Inflammatory macrophage treated with lipopolysaccharide for 1 hour (primary cell): ENCODE results near the gene CAMSAP1.

ENCODE experiments used
- DNase-seq, 2 donors: peaks; one replicate each; pipeline ENCODE4 v3.0.0-alpha.2; 2020 to 2022

CAMSAP1 gene

DNA sequence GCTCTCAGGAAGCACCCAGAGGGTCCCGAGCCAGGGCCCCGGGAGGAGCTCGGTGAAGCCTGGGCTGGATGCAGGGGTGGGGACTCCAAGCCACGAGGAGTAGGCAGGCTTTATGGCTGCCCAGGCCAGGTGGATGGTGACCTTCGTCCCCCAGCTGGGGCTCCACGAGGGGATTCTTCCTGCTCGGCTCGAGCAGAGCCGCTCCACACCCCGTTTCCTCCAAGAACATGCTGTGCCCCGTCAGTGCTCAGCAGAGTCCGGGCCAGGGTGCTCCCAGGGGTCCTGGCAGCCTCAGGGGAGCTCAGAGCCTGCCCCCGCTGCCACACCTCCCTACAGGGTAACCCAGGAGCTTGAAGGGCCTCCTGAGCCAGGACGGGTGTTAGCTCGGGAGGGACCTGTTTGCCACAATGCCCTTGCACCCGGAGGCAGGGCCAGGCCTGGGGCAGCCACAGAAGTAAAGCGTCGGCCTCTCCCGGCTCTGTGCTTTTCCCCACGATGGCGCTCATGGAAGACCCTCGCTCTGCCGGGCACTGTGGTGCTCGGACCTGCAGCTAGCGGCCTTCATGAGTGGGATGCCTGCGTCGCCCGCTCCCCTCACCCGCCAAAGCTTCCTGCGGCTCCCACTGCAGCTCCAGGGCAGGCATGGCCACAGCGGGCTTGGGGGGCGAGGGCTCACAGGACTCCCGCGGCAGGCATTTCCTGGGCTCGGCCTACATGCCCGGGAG is 118.6 kb downstream of the CAMSAP1 start:
- DNase-seq, result no peak

DNA sequence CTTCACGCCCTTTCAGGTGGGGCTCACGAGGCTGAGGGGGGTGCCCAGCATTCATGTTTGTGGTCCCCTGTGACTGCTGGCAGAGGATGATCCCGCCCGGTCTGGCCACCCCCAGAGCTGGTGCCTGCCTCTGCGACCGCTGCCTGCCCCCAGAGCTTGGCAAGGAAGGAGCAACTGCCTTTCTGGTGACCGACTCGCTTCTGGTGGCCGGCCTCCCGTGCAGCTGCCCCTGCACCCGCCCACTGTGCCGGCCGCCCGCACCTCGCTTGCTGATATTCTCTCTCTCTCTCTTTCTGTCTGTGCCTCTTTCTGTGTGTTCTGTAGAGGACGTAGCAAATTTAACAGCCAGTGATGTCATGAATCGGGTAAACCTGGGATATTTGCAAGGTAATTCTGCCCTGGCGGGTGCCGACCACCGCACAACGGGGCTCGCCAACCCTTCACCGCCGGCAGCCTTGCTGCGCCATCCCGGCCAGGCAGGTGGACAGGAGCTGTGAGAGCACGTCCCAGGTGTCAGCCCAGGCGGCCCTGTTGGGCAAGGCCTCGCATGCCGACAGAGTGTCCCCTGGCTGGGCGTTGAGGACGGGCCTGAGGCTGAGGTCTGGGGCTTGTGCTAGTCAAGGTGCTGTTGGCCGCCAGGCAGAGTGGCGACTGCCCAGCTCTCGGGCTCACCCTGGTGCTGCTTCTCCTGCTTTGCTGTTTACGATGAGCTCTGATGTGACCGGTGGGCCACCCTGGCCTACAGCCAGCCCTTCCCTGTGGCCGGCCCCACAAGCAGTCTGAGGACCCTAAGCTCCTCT is 119.4 kb downstream of the CAMSAP1 start:
- DNase-seq, result no peak

DNA sequence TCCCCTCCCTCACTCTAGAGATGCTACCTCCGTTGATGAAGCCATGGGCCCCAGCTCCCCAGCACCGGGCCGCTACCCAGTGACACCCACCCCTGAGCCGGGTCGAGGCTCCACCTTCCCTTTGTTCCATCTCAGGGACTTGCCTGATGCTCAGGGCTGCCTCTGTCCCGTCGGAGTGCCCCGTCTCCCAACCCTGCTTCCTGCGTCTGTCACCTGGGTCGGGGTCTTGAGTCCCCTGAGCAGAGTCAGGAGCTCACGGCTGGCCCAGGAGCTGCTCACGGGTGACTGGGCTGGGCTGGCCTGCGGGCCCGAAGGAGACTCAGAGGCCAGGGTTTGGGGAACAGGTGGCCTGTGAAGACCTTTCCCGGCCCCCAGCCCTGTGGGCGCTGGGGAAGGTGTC is 120.0 kb downstream of the CAMSAP1 start:
- DNase-seq, result no peak

DNA sequence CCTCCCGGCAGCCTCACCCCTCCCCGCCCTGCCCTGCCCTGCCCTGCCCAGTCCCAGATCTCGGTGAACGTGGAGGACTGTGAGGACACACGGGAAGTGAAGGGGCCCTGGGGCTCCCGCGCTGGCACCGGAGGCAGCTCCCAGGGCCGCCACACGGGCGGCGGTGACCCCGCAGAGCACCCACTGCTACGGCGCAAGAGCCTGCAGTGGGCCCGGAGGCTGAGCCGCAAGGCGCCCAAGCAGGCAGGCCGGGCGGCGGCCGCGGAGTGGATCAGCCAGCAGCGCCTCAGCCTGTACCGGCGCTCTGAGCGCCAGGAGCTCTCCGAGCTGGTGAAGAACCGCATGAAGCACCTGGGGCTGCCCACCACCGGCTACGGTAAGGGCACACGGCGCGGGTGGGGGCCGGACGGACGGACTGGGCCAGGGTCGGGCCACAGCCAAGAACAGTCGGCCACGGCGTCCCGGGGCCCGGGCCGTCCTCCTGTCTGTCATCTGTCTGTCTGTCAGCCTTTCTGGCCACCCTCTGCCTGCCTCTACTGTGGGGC is 121.1 kb downstream of the CAMSAP1 start:
- no peak for DNase-seq

DNA sequence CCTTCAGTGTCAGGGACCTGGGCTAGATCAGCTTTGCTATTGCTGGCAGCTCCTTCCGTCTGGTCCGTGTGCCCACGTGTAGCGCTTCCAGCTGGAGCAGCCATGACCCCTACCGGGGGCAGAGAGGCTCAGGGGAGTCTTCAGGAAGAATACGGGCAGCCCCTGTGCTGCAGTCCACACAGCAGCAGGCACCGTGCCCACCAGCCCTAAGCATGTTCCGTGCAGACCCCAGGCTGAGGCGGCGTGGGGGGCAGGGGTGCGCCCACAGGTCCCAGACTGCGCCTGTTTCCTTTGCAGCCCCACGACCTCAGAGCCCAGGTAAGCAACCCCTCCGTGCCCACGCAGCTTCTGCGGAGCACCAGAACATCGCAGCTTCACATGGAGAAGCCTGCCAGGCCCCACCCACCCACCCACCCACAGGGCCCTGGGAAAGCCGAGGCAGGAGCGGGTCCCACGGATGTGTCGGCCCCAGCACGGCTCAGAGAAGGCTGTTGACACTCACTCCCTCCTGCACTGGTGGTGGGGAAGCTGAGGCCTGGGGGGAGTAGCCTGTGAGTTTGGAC is 122.3 kb downstream of the CAMSAP1 start:
- no peak for DNase-seq

DNA sequence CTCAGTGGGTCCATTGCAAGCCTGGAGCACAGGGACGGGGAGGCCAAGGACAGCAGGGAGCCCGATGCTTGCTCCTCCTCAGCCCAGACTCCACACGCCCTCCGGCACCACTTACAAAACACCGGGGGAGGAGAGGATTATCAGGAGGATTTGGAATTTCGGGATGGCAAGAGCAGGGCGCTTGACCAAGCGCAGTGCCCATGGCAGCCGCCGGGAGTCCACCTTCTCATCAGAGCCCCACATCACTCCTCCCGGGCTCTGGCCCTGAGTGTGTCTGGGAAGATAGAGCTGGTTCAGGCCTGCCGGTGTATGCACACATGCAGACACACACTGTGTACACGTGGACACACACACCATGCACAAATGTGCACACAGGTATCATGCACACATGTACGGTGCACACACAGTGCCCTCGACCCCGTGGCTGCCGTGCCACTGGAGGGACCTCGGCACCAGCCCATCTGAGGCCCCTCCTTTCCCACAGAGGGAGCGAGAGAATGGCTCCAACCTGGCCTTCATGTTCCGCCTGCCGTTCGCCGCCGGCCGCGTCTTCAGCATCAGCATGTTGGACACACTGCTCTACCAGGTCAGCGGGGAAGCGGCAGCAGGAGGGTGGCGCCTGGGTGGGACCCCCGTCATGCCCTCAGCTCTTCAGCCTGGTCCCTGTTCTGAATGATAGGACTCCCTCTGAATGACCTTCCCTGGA is 123.7 kb downstream of the CAMSAP1 start:
- no peak for DNase-seq

DNA sequence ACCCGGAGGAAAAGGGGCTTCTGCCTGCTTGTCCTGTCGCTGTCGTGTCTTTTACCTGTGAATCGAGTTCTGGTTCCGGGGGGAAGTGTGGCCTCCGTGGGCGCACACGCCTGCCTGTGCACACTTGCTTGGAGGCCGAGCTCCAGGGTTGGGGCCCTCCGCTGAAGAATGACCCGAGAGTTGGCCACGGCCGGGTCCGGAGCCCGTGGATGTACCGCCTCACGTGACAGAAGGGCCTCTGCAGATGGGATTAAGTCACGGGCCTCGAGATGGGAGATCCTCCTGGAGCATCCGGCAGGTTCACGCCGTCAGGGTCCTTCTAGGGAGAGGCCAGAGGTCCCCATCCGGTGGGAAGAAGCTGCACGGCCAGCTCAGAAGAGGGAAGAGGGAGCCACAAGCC is 124.4 kb downstream of the CAMSAP1 start:
- no peak for DNase-seq

DNA sequence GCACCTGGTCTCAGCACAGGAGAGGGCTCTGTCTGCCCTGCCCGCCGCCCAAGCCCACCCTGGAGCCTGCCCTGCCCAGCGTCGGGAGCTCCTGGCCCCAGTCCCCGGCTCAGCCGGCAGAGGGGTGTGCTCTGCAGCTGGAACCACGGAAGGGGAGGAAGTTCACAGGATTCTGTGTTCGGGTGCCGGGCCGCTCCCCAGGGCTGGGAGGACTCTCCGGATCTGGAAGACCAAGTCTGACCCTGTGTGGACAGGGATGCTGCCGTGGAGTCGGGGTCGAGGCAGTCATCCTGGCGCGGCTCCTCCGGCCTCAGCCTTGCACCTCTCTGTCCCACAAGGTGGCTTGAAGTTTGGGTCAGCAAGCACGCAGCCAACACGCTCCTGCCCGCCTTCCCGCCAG is 126.7 kb downstream of the CAMSAP1 start:
- no peak for DNase-seq

DNA sequence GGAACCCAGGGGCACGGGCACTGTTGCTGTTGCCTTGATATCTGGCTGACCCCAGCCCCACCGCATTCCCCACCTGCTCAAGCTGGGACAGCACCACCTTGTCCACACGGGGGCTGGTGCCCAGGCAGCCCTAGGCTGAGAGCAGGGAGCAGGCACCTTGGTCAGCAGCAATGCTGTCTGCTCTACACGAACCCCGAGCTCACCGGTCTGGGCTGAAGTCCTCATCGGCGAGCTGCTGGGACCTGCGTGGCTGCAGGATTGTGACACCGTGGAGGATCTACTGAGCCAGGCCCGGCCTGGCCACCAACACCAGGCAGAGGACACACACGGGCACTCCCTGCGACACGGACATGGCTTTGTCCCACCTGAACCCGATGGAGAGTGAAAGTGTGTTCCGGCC is 127.3 kb downstream of the CAMSAP1 start:
- DNase-seq, result no peak

DNA sequence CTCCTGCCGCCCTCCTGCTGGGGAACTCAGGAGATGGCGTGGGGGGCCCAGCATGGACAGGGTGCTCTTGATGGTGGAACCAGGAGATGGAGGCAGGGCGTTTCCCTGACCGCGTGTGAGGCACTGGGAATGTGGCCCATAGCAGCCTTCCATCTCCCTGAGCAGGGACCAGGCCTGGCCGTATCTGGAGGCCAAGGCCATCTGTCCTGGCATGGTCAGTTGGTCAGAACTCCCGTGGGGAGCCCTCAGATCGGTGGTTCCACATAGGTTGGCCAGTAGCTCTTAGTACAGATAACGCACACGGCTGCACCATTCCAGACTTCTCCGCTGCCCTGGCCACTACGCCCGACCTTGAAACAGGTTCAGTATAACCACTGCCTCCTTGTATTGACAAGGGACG is 127.8 kb downstream of the CAMSAP1 start:
- DNase-seq, result no peak

DNA sequence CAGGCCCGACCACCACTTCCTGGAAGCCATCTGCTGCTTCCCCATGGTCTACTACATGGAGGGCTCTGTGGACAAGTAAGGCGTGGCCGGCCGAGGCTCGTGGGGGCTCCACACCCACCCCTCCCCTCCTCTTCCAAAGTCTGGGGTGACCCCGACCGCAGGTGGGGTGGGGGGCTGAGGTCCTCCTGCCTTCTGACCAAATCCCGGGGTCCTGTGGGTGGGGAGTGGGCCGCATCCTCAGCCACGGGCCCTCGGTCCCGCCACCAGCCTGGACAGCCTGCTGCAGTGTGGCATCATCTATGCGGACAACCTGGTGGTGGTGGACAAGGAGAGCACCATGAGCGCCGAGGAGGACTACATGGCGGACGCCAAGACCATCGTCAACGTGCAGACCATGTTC is 128.9 kb downstream of the CAMSAP1 start:
- no peak for DNase-seq

DNA sequence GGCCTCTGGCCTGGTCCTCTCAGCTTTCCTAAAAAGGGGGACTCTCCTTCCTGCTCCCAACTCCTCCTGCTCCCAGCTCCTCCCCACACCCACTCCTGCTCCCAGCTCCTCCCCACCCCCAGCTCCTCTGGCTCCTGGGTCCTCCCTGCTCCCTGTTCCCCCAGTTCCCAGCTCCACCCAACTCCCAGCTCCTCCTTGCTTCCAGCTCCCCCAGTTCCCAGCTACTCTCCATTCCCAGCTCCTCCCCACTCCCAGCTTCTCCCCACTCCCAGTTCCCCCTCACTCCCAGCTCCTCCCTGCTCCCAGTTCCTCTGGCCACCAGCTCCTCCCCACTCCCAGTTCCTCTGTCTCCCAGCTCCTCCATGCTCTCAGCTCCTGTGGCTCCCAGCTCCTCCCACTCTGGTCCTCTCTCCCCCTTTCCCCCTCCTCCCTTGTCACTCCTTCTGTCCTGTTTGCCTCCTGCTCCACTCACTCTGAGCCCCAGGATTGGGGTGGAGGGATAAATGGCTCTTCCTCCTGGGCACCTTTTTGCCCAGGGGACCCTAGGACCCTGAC is 129.6 kb downstream of the CAMSAP1 start:
- DNase-seq, result no peak

DNA sequence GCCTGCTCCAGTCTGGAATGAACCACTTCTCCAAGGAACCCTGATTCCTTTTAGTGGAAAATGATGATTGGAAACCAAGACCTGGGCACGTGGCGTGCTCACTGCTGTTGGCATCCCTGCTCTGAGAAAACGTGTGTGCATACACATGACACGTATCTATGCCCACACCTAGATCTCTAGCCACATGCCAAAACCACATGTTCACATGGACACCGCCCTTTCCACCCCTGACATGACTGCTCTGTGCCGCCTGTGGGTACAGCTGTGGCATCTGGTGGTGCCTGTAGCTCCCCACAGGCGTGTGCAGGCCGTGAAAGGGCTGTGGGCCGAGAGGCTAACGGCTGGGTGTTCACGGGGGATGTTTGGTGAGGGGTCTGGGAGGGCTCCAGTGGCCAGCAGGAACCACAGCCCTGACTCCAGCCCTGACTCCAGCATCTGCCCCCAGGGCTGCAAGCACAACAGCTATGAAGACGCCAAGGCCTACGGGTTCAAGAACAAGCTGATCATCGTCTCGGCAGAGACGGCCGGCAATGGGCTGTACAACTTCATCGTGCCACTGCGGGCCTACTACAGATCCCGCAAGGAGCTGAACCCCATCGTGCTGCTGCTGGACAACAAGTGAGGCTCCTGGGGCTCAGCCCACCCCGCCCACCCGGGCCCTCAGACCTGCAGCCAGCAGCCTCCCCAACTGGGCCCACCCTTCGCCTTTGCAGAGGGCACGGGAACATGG is 130.3 kb downstream of the CAMSAP1 start:
- DNase-seq, result no peak

DNA sequence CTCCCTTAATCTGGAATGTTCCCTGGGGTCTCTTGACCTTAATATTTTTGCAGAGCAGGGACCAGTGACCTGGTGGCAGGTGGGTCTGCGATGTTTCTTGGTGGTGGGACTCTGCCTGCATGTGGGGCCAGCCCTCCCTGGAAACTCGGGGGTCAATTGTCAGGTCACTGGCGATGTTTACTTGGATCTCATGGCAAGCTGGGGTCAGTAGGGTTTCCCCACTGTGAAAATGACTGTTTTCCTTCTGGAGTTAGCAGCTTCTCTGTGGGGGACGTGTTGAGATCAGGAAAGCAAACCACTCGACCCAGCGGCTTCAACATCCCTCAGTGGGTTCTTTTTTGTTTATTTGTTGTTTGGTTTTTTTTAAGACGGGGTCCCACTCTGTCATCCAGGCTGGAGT is 131.4 kb downstream of the CAMSAP1 start:
- no peak for DNase-seq

DNA sequence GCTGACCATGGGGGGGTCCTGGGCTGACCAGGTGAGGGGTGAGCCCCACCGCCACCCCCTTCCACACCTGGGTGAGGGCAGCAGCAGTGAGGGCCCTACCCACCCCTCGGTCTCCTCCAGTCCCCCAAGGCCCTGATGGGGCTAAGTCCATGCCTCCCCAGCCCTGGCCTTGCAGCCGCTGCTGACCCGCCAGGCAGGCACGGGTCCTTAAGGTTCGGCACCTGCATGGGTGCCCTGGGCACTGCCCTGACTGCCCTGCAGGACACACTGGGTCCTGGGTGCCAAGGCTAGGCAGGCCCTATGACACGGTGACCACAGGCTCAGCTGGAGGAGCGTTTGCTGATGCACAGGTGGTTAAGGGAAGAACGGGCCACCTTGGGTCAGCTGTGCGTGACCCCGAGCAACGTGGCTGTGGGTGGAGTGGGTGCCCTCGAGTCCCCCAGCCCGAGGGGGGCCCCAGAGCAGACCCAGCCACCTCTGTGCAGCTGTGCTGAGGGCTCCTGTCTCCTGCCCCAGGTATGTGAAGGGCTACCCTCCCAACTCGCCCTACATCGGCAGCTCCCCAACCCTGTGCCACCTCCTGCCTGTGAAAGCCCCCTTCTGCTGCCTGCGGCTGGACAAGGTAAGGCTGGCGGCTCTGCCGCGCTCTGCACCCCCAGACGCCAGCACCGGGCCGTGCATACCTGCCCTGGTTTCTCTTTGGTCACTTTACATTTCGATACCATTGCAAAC is 132.4 kb downstream of the CAMSAP1 start:
- no peak for DNase-seq

DNA sequence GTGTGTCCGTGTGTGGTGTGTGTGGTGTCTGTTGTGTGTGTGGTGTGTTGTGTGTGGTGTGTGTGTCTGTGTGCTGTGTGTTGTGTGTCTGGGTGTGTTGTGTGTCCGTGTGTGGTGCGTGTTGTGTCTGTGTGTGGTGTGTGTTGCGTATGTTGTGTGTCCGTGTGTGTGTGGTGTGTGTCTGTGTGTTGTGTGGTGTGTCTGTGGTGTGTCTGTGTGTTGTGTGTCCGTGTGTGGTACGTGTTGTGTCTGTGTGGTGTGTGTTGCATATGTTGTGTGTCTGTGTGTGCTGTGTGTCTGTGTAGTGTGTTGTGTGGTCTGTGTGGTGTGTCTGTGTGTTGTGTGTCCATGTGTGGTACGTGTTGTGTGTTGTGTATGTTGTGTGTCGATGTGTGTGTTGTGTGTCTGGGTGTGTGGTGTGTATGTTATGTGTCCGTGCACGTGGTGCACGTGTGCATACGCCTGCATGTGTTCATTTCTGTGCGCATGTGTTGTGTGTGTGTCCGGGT is 133.1 kb downstream of the CAMSAP1 start:
- DNase-seq, result no peak

DNA sequence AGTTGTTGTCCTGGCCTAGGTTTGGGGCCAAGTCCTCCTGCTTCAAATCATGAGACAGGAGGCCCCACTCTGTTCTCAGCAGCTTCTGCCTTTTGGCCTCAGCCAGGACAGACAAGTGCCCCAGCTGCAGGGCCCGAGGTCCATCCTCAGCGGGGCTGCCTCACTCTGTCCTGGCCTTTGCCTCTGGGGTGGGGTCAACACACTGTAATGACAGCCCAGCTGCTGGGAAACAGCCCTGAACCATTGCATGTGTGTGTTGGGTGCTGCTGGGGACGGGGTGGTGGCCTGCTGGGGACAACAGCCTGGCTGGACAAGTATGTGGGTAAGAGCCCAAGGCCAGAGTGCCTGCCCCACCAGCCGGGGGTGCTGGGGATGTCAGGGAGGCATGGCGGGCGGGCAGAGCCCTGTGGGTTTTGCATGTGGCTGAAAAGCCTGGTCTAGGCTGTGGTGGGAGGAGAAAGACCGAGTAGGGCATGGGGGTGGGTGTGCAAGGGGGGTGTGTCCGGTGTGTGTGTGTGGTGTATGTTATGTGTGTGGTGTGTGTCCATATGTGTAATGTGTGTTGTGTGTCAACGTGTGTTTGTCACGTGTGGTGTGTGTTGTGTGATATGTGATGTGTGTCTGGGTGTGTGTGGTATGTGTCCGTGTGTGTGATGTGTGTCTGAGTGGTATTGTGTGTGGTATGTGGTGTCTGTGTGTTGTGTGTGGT is 133.7 kb downstream of the CAMSAP1 start:
- DNase-seq, result no peak

DNA sequence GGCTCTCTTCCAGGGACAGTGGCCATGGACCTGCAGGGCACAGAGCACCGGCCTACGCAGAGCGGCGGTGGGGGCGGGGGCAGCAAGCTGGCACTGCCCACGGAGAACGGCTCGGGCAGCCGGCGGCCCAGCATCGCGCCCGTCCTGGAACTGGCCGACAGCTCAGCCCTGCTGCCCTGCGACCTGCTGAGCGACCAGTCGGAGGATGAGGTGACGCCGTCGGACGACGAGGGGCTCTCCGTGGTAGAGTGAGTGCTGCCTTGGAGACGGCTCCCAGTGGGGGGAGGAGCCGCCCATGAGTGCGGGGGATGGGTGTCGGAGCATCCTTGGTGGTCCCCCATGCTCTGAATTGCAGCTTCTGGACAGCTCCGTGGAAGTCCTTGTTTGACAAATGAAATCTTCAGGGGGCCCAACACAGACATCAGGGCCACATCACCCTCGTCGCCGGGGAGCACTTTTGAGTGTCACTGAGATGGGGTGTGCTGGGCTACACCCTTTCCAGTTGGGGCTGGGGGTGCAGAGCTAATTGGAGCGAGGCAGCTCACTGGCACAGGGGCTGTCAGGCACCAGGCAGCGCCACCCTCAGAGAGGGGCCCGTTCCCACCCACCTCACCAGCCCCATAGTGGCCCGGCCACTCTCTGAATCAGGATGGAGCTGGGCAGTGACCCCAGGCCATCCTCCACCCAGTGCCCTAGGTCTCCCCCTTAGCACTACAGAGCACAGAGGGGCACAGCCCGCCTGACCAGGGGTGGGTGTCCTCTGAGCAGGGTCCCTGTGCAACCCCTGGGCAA is 134.4 kb downstream of the CAMSAP1 start:
- DNase-seq, result no peak

DNA sequence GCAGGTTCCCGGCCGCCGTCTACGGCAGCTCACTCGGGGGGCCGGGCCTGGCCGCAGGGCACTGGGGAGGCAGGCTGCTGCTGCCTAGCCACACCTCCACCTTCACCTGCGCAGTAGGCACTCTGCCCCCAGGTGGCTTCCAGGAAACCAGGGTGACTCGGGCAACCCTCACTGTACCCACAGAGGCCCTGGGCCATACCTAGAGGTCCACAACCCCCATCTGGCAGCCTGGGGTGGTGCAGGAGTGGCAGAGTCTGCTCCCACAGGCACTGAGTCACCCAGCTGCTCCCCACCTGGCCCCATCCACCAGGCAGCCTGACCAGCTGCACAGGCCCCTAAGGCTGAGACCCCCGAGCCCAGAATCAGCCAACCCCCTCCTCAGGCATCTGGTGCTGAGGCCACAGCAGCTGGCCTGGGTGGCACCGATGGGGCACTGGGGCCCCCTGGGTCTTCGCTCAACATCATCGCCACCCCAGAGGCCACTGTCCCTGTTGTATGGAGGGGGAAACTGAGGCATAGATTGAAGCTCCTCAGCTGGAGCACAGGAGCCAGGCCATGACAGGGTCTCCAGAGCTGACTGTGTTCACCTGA is 135.2 kb downstream of the CAMSAP1 start:
- no peak for DNase-seq
